Measurements from ENCODE around the gene GPR61. TPM values are rescaled to one million over a fixed set of nuclear protein-coding genes. Genes with fewer than 3 reads are reported as not detected.

GPR61 gene
- total and polyA plus RNA-seq, 11 donors = 0.08 to 0.72 (median 0.16) TPM; not detected in 4

DNA sequence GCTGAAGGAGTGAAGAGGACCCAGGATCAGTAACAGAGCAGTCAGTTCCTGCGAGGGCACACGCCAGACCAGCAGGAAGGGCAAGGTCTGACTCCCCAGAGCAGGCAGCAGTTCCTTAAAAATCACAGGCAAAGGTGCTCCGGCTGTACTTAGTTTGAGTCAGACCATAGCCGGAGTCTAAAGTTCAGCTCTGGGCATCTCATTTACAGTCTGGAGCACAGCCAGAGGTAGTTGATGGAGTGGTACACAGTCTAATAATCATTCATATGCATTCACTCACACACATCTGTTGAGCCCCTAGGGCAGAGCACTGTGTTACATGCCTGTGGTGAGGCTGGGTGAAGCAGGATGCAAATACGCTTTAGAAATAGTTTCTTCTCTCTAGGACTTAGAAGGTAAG lies 22.8 kb upstream of the GPR61 start:
- intact Hi-C loops (cut with DNase I) = no loop called here
- 85 to 88% (median 86%) methylated on average over 5 of the region's 5 CpGs for WGBS, 4 donors

DNA sequence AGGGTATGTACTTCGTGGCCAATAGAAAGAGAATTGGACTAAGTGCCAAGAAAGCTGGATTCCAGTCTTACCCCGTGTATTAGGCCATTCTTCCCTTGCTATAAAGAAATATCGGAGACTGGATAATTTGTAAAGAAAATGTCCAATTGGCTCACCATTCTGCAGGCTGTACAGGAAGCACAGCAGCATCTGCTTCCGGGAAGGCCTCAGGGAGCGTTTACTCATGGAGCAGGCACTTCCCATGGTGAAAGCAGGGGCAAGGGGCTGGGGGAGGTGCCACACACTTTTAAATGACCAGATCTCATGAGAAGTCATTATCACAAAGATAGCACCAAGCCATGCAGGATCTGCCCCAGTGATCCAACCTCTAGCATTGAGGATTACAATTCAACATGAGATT lies 22.3 kb upstream of the GPR61 start:
- TF ChIP-seq POLR2A (IDR thresholded peaks at IDR 0.05) = no peak
- TF ChIP-seq, protein P1, sequence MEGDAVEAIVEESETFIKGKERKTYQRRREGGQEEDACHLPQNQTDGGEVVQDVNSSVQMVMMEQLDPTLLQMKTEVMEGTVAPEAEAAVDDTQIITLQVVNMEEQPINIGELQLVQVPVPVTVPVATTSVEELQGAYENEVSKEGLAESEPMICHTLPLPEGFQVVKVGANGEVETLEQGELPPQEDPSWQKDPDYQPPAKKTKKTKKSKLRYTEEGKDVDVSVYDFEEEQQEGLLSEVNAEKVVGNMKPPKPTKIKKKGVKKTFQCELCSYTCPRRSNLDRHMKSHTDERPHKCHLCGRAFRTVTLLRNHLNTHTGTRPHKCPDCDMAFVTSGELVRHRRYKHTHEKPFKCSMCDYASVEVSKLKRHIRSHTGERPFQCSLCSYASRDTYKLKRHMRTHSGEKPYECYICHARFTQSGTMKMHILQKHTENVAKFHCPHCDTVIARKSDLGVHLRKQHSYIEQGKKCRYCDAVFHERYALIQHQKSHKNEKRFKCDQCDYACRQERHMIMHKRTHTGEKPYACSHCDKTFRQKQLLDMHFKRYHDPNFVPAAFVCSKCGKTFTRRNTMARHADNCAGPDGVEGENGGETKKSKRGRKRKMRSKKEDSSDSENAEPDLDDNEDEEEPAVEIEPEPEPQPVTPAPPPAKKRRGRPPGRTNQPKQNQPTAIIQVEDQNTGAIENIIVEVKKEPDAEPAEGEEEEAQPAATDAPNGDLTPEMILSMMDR (IDR thresholded peaks at IDR 0.05) = no peak
- Histone ChIP-seq H3K27me3 (no peaks in the 10 kb centered on the region), H3K4me1 (peaks cover 0 to 5% (median 0%) of the 10 kb centered on the region in 12 donors), H3K9me3 (no peaks in the 10 kb centered on the region), H3K27ac (no peak overlapping the region), H3K36me3 (no peaks in the 10 kb centered on the region), H3K4me3 (no peak overlapping the region)
- ATAC-seq = no peak
- WGBS, 4 donors = 66 to 75% (median 73%) methylated on average over 5 of the region's 5 CpGs
- DNase-seq = no peak
- intact Hi-C loops (cut with DNase I) = no loop called here

More for the DNA sequence above, 22.8 kb upstream of the GPR61 start:
- Histone ChIP-seq H3K4me1 (peaks cover 0 to 3% (median 0%) of the 10 kb centered on the region in 12 donors), H3K36me3 (no peaks in the 10 kb centered on the region), H3K27me3 (no peaks in the 10 kb centered on the region), H3K4me3 (no peak overlapping the region), H3K9me3 (no peaks in the 10 kb centered on the region), H3K27ac (no peak overlapping the region)
- ATAC-seq (no peak), DNase-seq (no peak)
- TF ChIP-seq, protein P1 (IDR thresholded peaks at IDR 0.05) = no peak
- TF ChIP-seq POLR2A (IDR thresholded peaks at IDR 0.05) = no peak

DNA sequence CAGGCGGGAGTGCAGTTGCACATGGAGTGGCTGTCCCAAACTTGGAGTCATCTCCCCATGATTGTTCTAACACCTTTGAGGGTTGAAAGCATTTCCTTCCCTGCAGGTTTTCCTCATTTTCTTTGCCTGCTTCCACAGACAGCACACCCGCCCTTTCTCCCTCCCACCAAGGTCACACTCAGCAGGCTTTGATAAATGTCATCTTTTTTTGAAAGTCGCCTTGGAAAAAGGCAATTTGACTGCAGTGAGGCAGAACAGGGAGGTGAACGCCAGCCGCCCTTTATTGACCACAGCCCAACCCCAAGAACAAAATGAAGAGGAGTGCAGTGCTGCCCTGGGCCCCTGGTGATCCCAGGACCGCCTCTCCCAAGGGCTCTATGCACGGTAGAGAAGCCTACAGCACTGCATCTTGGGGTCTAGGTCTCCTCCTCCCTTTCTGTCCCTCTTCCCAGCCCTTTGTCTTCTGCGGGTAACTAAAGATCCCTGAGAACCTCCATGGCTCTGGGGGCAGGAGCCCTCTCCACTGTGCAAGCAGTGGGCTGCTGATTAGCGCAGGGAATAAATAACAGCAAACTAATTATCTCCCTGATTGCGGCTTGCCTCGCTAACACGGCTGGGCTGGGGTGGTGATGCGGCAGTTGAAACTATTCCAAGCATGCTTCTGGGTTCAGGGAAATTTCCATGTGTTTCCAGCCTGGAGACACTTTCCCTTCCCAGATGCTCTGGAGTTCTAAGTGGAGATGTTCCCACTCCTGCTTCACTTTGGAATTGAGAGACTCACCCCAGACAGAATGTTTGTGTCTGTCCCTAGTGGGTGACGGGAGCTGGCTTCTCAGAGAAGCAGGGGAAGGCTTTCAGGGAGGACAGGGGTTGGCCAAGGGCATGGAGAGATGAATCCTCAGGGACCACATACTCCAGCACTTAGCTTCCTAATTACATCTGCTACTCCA lies 18.4 kb upstream of the GPR61 start:
- Histone ChIP-seq H3K27me3 (no peaks in the 10 kb centered on the region), H3K36me3 (no peaks in the 10 kb centered on the region), H3K27ac (no peak overlapping the region), H3K9me3 (no peaks in the 10 kb centered on the region), H3K4me3 (no peak overlapping the region), H3K4me1 (peaks cover 0 to 5% (median 0%) of the 10 kb centered on the region in 12 donors)
- intact Hi-C loops (cut with DNase I) = no loop called here
- ATAC-seq (peak in 2 of 4 donors; percentile 31 to 48), DNase-seq (no peak)
- WGBS, 4 donors = 57 to 70% (median 63%) methylated on average over 14 of the region's 14 CpGs
- no peak for TF ChIP-seq POLR2A (IDR thresholded peaks at IDR 0.05)
- TF ChIP-seq, protein P1 (IDR thresholded peaks at IDR 0.05) = no peak

DNA sequence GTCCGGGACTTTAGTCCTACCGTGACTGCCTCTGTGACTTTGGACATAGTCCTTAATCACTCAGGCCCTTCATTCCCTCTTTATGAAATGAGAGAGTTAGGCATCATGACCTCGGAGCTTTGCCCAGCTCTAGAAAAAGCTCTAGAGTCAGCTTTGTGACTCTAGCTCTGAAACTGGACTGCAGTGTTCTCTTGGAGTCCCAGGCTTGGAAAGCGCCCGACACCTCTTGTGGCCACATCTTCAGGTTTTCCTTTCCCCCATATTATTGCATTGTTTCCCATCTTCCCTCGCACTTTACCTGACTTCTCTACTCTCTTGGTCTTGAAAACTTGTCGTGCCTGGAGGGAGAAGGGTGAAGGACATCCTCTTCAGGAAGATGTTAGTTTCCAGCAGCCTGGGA lies 17.6 kb upstream of the GPR61 start:
- Histone ChIP-seq H3K27me3 (no peaks in the 10 kb centered on the region), H3K9me3 (no peaks in the 10 kb centered on the region), H3K27ac (no peak overlapping the region), H3K4me3 (no peak overlapping the region), H3K4me1 (peaks cover 0 to 5% (median 0%) of the 10 kb centered on the region in 12 donors), H3K36me3 (no peaks in the 10 kb centered on the region)
- DNase-seq (no peak), ATAC-seq (no peak)
- TF ChIP-seq POLR2A (IDR thresholded peaks at IDR 0.05) = no peak
- TF ChIP-seq, protein P1 (IDR thresholded peaks at IDR 0.05) = no peak
- intact Hi-C loops (cut with DNase I) = no loop called here
- 82 to 88% (median 85%) methylated on average over 7 of the region's 7 CpGs for whole genome bisulfite sequencing, 4 donors

All from heart left ventricle (tissue), 16 donors.